Cardiac fibroblast (primary cell): ENCODE measurements around the gene OAF.
A peak's percentile ranks its signal among the peaks of the same experiment; 100 is the strongest.

Source experiments
- DNase-seq, 2 donors: peaks; one replicate each; pipeline versions ENCODE4 v3.0.0 to v3.0.0-alpha.2; 2010; ENCODE audit warnings: low read depth in 2 of 2
- H3K4me3 ChIP-seq, 2 donors: replicated peaks in 1 of 2; 1 replicate in 1 of 2; 2 replicates in 1 of 2; pipeline ENCODE4 v1.5.1; 2011; ENCODE audit warnings: low read depth in 2 of 2, low read length in 2 of 2, mild to moderate bottlenecking in 2 of 2, moderate library complexity in 1 of 2
- CTCF ChIP-seq: IDR thresholded peaks from one replicate; pipeline ENCODE4 v1.5.1; 2011; ENCODE audit warnings: low read depth, mild to moderate bottlenecking, low read length, inconsistent platforms

The OAF gene

DNA sequence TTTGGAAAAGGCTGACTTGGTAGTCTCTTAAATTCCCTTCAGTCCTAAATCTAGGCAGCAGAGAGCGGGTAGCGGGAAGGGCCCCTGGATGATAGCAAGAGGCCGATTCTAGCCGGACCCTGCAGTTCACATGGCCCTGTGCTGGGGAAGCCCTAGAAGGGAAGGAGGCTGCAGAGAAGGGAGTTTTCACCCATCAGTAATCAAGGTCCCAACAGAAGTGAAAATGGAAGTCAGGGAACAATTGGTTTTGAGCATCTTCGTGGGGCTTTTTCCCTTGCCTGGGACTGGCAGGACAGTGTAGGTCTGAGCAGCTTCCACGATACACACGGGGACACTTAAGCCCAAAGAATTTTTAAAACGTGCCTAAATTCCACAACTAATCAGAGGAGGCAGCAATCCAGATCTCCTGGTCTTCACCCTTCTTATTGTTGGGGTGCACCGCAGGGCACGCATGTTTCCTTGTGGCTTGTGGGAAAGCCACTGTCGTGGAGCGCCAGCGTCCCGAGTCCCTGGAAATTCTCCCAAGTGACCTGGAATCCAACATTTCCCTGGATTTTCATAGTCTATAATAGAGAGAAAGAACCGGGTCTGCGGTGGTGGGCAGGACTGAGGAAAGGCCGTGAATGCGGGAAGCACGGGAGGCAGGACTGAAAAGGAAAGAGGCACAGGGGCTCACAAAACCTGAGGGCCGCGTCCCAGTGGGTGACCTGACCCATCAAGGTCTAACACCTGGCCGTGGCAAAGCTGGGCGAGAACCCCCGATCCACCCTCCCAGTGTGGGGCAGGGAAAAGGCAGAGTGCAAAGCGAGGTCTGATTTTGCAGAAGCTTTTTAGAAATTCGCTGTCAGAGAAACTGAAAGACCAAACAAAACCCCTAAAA is 846 bp upstream of the OAF start:
- no peak for DNase-seq
- no peak for TF ChIP-seq CTCF

GRCh38 chr11:120211522-120212258 is 858 bp downstream of the OAF start:
- DNase-seq = no peak
- peak overlapping the region; percentile 76 to 87 for H3K4me3 ChIP-seq
- TF ChIP-seq CTCF = no peak

More for the DNA sequence above, 846 bp upstream of the OAF start:
- H3K4me3 ChIP-seq = peak overlapping the region; percentile 76 to 87

DNA sequence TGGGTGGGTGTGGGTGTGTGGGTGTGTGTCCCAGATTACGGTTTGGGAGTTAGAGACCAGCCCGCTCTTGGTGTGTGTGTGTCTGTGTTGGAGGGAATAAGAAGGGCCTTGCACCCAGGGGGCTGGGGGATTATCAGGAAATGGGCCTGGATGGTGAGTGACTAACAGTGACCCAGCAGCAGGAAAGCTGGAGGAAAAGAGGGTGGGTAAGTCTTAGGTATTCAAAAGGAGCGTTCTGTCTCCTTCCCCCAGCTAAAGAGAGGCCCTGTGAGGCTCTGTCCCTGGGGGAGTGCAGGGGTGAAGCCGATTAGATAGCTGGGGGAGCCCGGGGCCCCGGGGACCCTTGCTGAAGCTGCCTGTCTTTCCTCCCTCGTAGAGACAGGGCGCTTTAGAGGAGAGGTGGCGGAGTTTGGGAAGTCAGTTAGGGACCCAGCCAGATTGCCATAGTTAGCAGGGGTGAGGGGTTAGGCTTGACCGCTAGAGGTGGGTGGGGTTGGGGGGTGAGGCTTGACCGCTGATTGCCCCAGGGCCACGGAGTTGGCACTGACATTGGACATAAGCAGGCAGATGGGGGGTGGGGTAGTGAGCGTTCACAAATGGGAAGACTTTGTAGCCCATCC is 1.5 kb downstream of the OAF start:
- peak in 1 of 2 donors; percentile 25 for DNase-seq
- H3K4me3 ChIP-seq = peak overlapping the region; percentile 76 to 87

DNA sequence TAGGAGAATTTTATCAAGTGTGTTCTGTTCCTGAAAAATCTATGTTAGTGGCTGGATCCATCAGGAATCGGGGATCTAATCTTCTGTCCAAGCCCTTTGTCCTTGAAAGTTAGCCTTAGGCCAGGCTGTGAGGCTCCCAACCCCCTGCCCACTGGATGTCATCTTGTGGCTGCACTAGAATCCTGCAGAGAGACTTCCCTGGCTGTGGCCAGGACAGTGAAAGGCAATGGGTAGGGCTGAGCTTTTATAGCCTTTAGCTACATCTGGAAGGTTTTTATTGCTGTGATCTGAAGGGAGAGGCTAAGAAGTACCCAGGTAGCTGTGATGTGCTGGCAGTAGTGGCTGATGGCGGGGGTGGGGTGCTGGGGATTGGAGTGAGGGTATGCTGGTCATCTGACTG is 2.1 kb downstream of the OAF start:
- DNase-seq = no peak
- no peak for TF ChIP-seq CTCF
- peak overlapping the region; percentile 76 to 87 for H3K4me3 ChIP-seq

More for the DNA sequence above, 1.5 kb downstream of the OAF start:
- no peak for TF ChIP-seq CTCF

GRCh38 chr11:120214581-120214980 is 3.7 kb downstream of the OAF start:
- no peak for TF ChIP-seq CTCF
- no peak for DNase-seq
- H3K4me3 ChIP-seq = no peak overlapping the region

DNA sequence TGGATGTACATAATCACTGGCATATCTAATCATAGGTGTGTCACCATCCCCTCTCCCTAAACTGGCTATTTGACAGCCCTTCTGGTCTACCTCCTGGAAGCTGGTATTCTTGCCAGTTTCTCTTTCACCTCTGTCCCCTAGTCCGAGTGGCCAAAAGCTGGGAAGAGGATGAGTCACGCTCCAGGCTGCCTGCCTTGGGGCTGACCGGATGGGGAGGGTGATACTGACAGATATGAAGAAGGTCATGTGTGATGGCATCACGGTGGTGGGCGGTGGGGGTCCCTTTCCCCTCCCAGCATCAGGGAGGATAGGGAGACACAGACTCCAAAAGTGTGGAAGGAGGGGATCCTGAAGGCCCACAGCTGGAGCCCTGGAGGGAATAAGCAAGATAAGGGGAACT is 4.8 kb downstream of the OAF start:
- no peak overlapping the region for H3K4me3 ChIP-seq
- peak; percentile 57 to 69 for DNase-seq
- TF ChIP-seq CTCF = no peak
